H1 (cell line): Measurements from ENCODE around the gene TIFAB.

Source experiments
- BACH1 ChIP-seq: IDR thresholded peaks from 2 replicates; pipeline ENCODE4 v1.6.1; 2012; ENCODE audit warnings: low read length, improper control_type of control experiment
- CHD1 ChIP-seq: IDR thresholded peaks from 2 replicates; pipeline ENCODE4 v1.6.1; 2012; ENCODE audit warnings: low read depth, low read length, improper control_type of control experiment
- CHD2 ChIP-seq: IDR thresholded peaks from 2 replicates; pipeline ENCODE4 v1.6.1; 2012; ENCODE audit warnings: low read length, improper control_type of control experiment
- CTCF ChIP-seq, 3 experiments: IDR thresholded peaks; 1 replicate in 2 of 3; 2 replicates in 1 of 3; pipeline versions ENCODE4 v1.5.1 to v1.6.1; 2011; ENCODE audit warnings: low read length in 3 of 3, mild to moderate bottlenecking in 3 of 3, inconsistent platforms in 2 of 3, low read depth in 1 of 3, moderate library complexity in 1 of 3; ENCODE audit not compliant: insufficient read depth in 1 of 3; ENCODE audit errors: control extremely low read depth in 1 of 3
- MAFK ChIP-seq: IDR thresholded peaks from 2 replicates; pipeline ENCODE4 v1.6.1; 2012; ENCODE audit warnings: low read depth, mild to moderate bottlenecking, improper control_type of control experiment, low read length
- PHF8 ChIP-seq: fragments of 200-600 bp; sonication (generic); conservative IDR thresholded peaks from 2 replicates; pipeline ENCODE4 v1.7.1; 2012; ENCODE audit warnings: low read depth, mild to moderate bottlenecking, inconsistent platforms, low read length, moderate library complexity
- POLR2AphosphoS5 ChIP-seq: IDR thresholded peaks from 2 replicates; pipeline ENCODE4 v1.6.1; 2011; ENCODE audit warnings: low read depth, low read length
- SIN3A ChIP-seq, 2 experiments: IDR thresholded peaks in 1 of 2; conservative IDR thresholded peaks in 1 of 2; 2 replicates each; pipeline ENCODE4 v1.6.1; 2011 to 2012; ENCODE audit warnings: low read length in 2 of 2, improper control_type of control experiment in 1 of 2, low read depth in 1 of 2, mild to moderate bottlenecking in 1 of 2
- SP1 ChIP-seq: IDR thresholded peaks from 2 replicates; pipeline ENCODE4 v1.6.1; 2011; ENCODE audit warnings: low read depth, low read length
- TCF12 ChIP-seq: IDR thresholded peaks from 2 replicates; pipeline ENCODE4 v1.6.1; 2011; ENCODE audit warnings: low read depth, mild to moderate bottlenecking, low read length
- USF2 ChIP-seq: IDR thresholded peaks from 2 replicates; pipeline ENCODE4 v1.6.1; 2011; ENCODE audit warnings: low read length, improper control_type of control experiment

GRCh38 chr5:135491038-135491551 lies 38.9 kb upstream of the TIFAB start:
- no peak for TF ChIP-seq CTCF (IDR thresholded peaks at IDR 0.05; ENCODE audit: control extremely low read depth in 1 of 3, insufficient read depth in 1 of 3, low read depth in 1 of 3, low read length in 3 of 3)
- no peak for TF ChIP-seq TCF12
- no peak for TF ChIP-seq CHD2
- TF ChIP-seq MAFK, result no peak
- TF ChIP-seq BACH1, result no peak
- TF ChIP-seq POLR2AphosphoS5, result no peak
- TF ChIP-seq PHF8, result no peak
- TF ChIP-seq SP1, result no peak
- TF ChIP-seq CHD1, result no peak
- no peak for TF ChIP-seq SIN3A (conservative IDR thresholded peaks at IDR 0.05 in 1 of 2, IDR thresholded peaks at IDR 0.05 in 1 of 2; ENCODE audit: low read depth in 1 of 2, low read length in 2 of 2)
- no peak for TF ChIP-seq USF2
